Neuronal stem cell (in vitro differentiated cells): Measurements from ENCODE around the gene CDC20B.

Experiments
- DNase-seq: peaks from one replicate; pipeline ENCODE4 v3.0.0-alpha.2; 2013; ENCODE audit warnings: low spot score
- H2AFZ ChIP-seq: one replicate; pipeline ENCODE4 v1.6.1; 2013; ENCODE audit warnings: mild to moderate bottlenecking, low read length, inconsistent platforms
- H2AK5ac ChIP-seq: 2 replicates; pipeline ENCODE4 v1.6.1; 2013; ENCODE audit warnings: low read depth, mild to moderate bottlenecking, inconsistent platforms, low read length, moderate library complexity, mixed read lengths
- H2BK120ac ChIP-seq: 2 replicates; pipeline ENCODE4 v1.6.1; 2013; ENCODE audit warnings: low read depth, mild to moderate bottlenecking, inconsistent platforms, low read length, moderate library complexity, mixed read lengths
- H2BK12ac ChIP-seq: one replicate; pipeline ENCODE4 v1.6.1; 2013; ENCODE audit warnings: low read length, inconsistent platforms
- H2BK15ac ChIP-seq: 2 replicates; pipeline ENCODE4 v1.6.1; 2013; ENCODE audit warnings: mild to moderate bottlenecking, low read length, inconsistent platforms, mixed read lengths
- H2BK5ac ChIP-seq: one replicate; pipeline ENCODE4 v1.6.1; 2013; ENCODE audit warnings: inconsistent platforms, mild to moderate bottlenecking, low read length, moderate library complexity
- H3K14ac ChIP-seq: one replicate; pipeline ENCODE4 v1.6.1; 2013; ENCODE audit warnings: low read length, inconsistent platforms
- H3K18ac ChIP-seq: 2 replicates; pipeline ENCODE4 v1.6.1; 2013; ENCODE audit warnings: low read length, inconsistent platforms
- H3K23ac ChIP-seq: 2 replicates; pipeline ENCODE4 v1.6.1; 2013; ENCODE audit warnings: low read depth, mild to moderate bottlenecking, mixed read lengths, low read length, inconsistent platforms; ENCODE audit not compliant: poor library complexity
- H3K27ac ChIP-seq: replicated peaks from 3 replicates; pipeline ENCODE4 v1.5.1; 2013; ENCODE audit warnings: low read length, inconsistent platforms
- H3K27me3 ChIP-seq, 3 experiments: 2 replicates each; pipeline ENCODE4 v1.6.1; 2013; ENCODE audit warnings: low read length in 3 of 3, mild to moderate bottlenecking in 2 of 3, inconsistent platforms in 1 of 3, low read depth in 1 of 3, mixed read lengths in 1 of 3, moderate library complexity in 1 of 3; ENCODE audit not compliant: control insufficient read depth in 3 of 3, insufficient read depth in 3 of 3
- H3K36me3 ChIP-seq, 2 donors: replicated peaks in 1 of 2; 2 replicates each; pipeline ENCODE4 v1.6.1; 2013; ENCODE audit warnings: low read length in 2 of 2; ENCODE audit not compliant: control insufficient read depth in 2 of 2, insufficient read depth in 2 of 2
- H3K4ac ChIP-seq: 2 replicates; pipeline ENCODE4 v1.6.1; 2013; ENCODE audit warnings: inconsistent platforms, mild to moderate bottlenecking, low read length, moderate library complexity
- H3K4me1 ChIP-seq, 2 donors: 1 replicate in 1 of 2; 2 replicates in 1 of 2; pipeline ENCODE4 v1.6.1; 2013; ENCODE audit warnings: low read length in 2 of 2, low read depth in 1 of 2; ENCODE audit not compliant: control insufficient read depth in 2 of 2, insufficient read depth in 1 of 2
- H3K4me2 ChIP-seq: one replicate; pipeline ENCODE4 v1.6.1; 2013; ENCODE audit warnings: mild to moderate bottlenecking, low read length, inconsistent platforms; ENCODE audit not compliant: insufficient read depth, poor library complexity, severe bottlenecking
- H3K4me3 ChIP-seq, 2 donors: 2 replicates each; pipeline ENCODE4 v1.5.1; 2013; ENCODE audit warnings: low read length in 2 of 2, mild to moderate bottlenecking in 2 of 2, inconsistent platforms in 1 of 2, moderate library complexity in 1 of 2
- H3K79me1 ChIP-seq: one replicate; pipeline ENCODE4 v1.6.1; 2013; ENCODE audit warnings: low read depth, mild to moderate bottlenecking, inconsistent platforms, low read length, moderate library complexity
- H3K9ac ChIP-seq: one replicate; pipeline ENCODE4 v1.6.1; 2013; ENCODE audit warnings: mild to moderate bottlenecking, low read depth, low read length, inconsistent platforms; ENCODE audit not compliant: poor library complexity
- H3K9me3 ChIP-seq, 2 donors: replicated peaks in 1 of 2; 2 replicates each; pipeline versions ENCODE3 to v1.6.1; 2013; ENCODE audit warnings: low read length in 2 of 2, mild to moderate bottlenecking in 2 of 2, inconsistent platforms in 1 of 2, low read depth in 1 of 2, mixed read lengths in 1 of 2, moderate library complexity in 1 of 2; ENCODE audit not compliant: control insufficient read depth in 2 of 2, insufficient read depth in 1 of 2
- H4K8ac ChIP-seq: one replicate; pipeline ENCODE4 v1.6.1; 2013; ENCODE audit warnings: low read depth, mild to moderate bottlenecking, inconsistent platforms, low read length, moderate library complexity
- H4K91ac ChIP-seq: one replicate; pipeline ENCODE4 v1.6.1; 2013; ENCODE audit warnings: low read length, low read depth, mild to moderate bottlenecking, inconsistent platforms; ENCODE audit not compliant: poor library complexity
- WGBS, 2 donors: extraction: QIAGEN DNeasy Blood & Tissue Kit; methylation state at CpG; one replicate each; pipeline ENCODE4 v1.1.7; 2013; ENCODE audit warnings: missing lambda C conversion rate in 2 of 2, mixed read lengths in 1 of 2; ENCODE audit not compliant: insufficient read length in 2 of 2, insufficient replicate concordance in 1 of 2; ENCODE audit errors: extremely low coverage in 2 of 2; 5-methylcytosine and 5-hydroxymethylcytosine counted together

Gene CDC20B

DNA sequence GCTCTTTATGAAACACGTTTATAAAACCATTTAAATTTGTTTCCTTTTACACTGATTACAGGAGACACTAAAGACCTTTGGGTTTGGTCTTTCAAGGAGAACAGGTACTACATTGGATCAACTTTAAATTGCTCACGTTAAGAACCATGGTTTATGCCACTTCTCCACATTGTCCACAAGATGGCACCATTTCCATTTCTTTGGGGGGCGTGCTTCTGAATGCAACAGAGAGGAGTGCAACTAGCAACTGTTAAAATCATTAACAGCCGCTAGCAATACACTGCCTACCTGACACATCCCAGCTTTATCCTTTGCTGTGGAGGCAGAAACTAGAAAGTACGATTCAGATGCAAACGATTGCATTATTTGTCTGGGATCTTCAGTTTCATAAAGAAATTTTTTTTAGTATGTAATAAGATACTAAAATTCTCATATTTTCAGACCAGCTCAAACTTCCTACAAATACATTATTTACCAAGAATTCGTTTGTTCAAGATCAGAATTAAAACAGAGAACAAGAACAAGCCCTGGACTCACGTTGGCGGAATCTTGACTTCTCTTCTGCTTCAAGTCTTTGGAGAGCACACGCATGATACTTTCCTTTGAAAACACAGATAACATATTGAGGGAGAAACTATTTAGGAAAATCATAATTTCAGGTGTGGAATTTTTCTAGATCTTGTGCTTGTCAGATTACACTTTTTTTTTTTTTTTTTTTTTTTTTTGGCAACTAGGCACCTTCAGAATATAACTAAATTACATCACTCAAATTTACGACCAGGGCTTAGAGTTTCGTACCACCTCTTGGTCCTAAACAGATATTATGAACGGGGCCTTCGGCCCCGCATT lies 702 bp downstream of the CDC20B start:
- Histone ChIP-seq H3K4me3 (peak overlapping the region; percentile 49 to 74), H4K8ac (no peak overlapping the region), H3K9ac (no peak overlapping the region)

DNA sequence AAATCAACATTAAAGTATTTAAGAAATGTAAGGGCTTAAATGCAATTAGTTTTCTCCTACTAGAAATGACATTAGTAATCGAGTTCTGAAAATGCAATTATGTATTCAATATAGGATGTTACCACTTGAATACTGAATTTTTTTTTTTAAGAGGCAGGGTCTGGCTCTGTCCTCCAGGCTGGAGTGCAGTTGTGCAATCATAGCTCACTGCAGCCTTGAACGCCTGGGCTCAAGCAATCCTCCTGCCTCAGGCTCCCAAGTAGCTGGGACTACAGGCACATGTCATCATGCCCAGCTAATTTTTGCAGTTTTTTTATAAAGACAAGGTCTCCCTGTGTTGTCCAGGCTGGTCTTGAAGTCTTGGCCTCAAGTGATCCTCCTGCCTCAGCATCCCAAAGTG lies 1.5 kb downstream of the CDC20B start:
- Histone ChIP-seq H3K36me3 (peaks cover 0 to 2% of the 10 kb centered on the region in 2 donors), H4K8ac (no peak overlapping the region), H3K4me1 (peaks cover 9 to 13% of the 10 kb centered on the region in 2 donors), H3K4me3 (no peak overlapping the region), H3K14ac (no peak overlapping the region), H4K91ac (no peak overlapping the region), H3K79me1 (no peaks in the 10 kb centered on the region), H3K9ac (no peak overlapping the region), H3K23ac (no peak overlapping the region), H2BK12ac (no peak overlapping the region), H2BK120ac (no peak overlapping the region), H3K27me3 (peaks cover 3 to 31% (median 22%) of the 10 kb centered on the region in 3 experiments), H3K4ac (no peak overlapping the region), H3K18ac (no peak overlapping the region), H3K4me2 (no peak overlapping the region), H2BK5ac (no peak overlapping the region), H3K9me3 (no peaks in the 10 kb centered on the region), H2AK5ac (no peak overlapping the region), H3K27ac (no peak overlapping the region), H2AFZ (no peak overlapping the region), H2BK15ac (no peak overlapping the region)
- no CpG with 5 or more reads among the region's 2 CpGs for WGBS, 2 donors
- DNase-seq = no peak

More for the DNA sequence above, 702 bp downstream of the CDC20B start:
- no CpG with 5 or more reads among the region's 15 CpGs for WGBS, 2 donors
- Histone ChIP-seq H3K4ac (no peak overlapping the region), H3K36me3 (no peaks in the 10 kb centered on the region), H3K27me3 (peaks cover 3 to 39% (median 29%) of the 10 kb centered on the region in 3 experiments), H3K9me3 (no peaks in the 10 kb centered on the region), H3K79me1 (no peaks in the 10 kb centered on the region), H2BK12ac (no peak overlapping the region), H4K91ac (no peak overlapping the region), H2AFZ (peak overlapping the region; percentile 97), H3K14ac (no peak overlapping the region), H2BK120ac (no peak overlapping the region), H2BK5ac (no peak overlapping the region), H2BK15ac (no peak overlapping the region), H3K18ac (no peak overlapping the region), H3K4me1 (peaks cover 12 to 13% of the 10 kb centered on the region in 2 donors), H3K4me2 (peak overlapping the region; percentile 91), H2AK5ac (no peak overlapping the region), H3K27ac (no peak overlapping the region), H3K23ac (no peak overlapping the region)
- peak; percentile 75 for DNase-seq

DNA sequence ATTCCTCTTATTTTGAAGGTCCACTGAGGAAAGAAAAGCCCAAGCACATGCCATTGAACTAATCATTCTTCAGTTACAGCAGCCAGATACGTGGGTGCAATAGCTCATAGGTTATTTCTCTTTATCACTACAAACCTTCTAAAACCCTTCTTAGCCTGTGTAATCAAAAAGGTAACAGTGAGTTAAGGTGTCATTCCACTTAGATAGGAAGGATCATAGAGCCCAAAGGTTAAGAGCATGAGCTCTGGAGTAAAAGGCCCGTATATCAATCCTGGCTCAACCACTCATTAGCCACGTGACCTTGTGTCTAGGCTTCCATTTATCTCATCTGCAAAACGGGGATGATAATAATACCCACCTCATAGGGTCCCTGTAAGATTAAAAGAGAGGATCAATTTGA lies 10.3 kb downstream of the CDC20B start:
- DNase-seq = no peak
- H2AFZ ChIP-seq = no peak overlapping the region
- H3K4me3 ChIP-seq = no peak overlapping the region
- no CpG with 5 or more reads among the region's 4 CpGs for WGBS, 2 donors
- H3K27me3 ChIP-seq = peaks cover 0 to 4% (median 0%) of the 10 kb centered on the region in 3 experiments
- H3K36me3 ChIP-seq = peaks cover 7 to 52% of the 10 kb centered on the region in 2 donors
- no peak overlapping the region for H3K4me2 ChIP-seq
- no peak overlapping the region for H4K8ac ChIP-seq
- no peak overlapping the region for H2BK5ac ChIP-seq
- H3K18ac ChIP-seq = no peak overlapping the region
- no peaks in the 10 kb centered on the region for H3K9me3 ChIP-seq
- no peak overlapping the region for H3K23ac ChIP-seq
- no peak overlapping the region for H2AK5ac ChIP-seq
- H3K4me1 ChIP-seq = peaks cover 0 to 2% of the 10 kb centered on the region in 2 donors
- no peak overlapping the region for H3K4ac ChIP-seq
- no peak overlapping the region for H3K27ac ChIP-seq
- H2BK15ac ChIP-seq = no peak overlapping the region
- H3K79me1 ChIP-seq = no peaks in the 10 kb centered on the region
- no peak overlapping the region for H4K91ac ChIP-seq
- no peak overlapping the region for H3K9ac ChIP-seq
- H2BK120ac ChIP-seq = no peak overlapping the region
- no peak overlapping the region for H3K14ac ChIP-seq
- no peak overlapping the region for H2BK12ac ChIP-seq

DNA sequence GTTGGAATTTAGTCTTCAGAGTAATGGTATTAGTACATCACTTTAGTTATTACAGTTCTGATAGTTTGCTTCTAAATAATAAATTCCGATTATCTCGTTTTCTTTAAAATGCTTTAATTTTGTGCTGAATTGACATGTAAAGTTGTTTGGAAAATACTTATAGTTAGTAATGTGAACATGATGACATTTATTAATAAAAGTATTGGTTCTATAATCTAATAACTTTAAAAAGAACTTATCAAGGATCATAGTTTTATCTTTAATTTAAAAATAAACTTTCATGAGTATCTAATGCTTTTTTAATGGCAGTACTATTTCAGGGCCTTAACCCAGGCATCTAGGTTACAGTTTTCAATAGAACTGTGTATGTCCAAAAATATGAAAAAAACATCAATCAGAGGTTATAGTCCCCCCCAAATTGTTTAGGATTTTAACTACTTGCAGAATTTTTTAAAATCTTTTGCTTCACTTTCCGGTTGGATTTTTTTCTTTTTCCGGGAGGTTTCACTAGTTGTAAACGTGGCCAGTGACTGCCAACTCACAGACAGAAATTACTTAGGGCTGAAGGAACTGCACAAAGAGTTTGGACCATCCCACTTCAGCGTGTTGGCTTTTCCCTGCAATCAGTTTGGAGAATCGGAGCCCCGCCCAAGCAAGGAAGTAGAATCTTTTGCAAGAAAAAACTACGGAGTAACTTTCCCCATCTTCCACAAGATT lies 12.3 kb downstream of the CDC20B start:
- peak overlapping the region in 1 of 2 donors; percentile 56 for H3K4me3 ChIP-seq
- no peak overlapping the region for H3K23ac ChIP-seq
- no CpG with 5 or more reads among the region's 9 CpGs for WGBS, 2 donors

More for the DNA sequence above, 12.3 kb downstream of the CDC20B start:
- H3K27ac ChIP-seq = no peak overlapping the region
- H3K14ac ChIP-seq = no peak overlapping the region
- H4K8ac ChIP-seq = no peak overlapping the region
- H3K27me3 ChIP-seq = peaks cover 0 to 13% (median 0%) of the 10 kb centered on the region in 3 experiments
- H2AK5ac ChIP-seq = no peak overlapping the region
- H3K36me3 ChIP-seq = peaks cover 1 to 42% of the 10 kb centered on the region in 2 donors
- H2AFZ ChIP-seq = peak overlapping the region; percentile 72
- H3K4me1 ChIP-seq = peaks cover 0 to 2% of the 10 kb centered on the region in 2 donors
- H3K79me1 ChIP-seq = no peaks in the 10 kb centered on the region
- no peak overlapping the region for H3K9ac ChIP-seq
- H2BK15ac ChIP-seq = no peak overlapping the region
- no peak for DNase-seq
- no peak overlapping the region for H2BK12ac ChIP-seq
- no peak overlapping the region for H3K18ac ChIP-seq
- H4K91ac ChIP-seq = no peak overlapping the region
- H3K9me3 ChIP-seq = no peaks in the 10 kb centered on the region
- H2BK5ac ChIP-seq = no peak overlapping the region
- no peak overlapping the region for H3K4ac ChIP-seq
- H3K4me2 ChIP-seq = no peak overlapping the region
- H2BK120ac ChIP-seq = no peak overlapping the region
